Body of pancreas (tissue), 4 donors: ENCODE results near the gene DFFB.

Experiments used
- POLR2A ChIP-seq, 3 donors: fragments of 450-650 bp; IDR thresholded peaks; one replicate each; pipeline ENCODE4 v1.6.1; 2016; ENCODE audit warnings: antibody characterized with exemption in 3 of 3, mild to moderate bottlenecking in 2 of 3
- TF ChIP-seq, protein P1 (sequence below), 7 experiments: fragments of 450-650 bp in 4 of 7; fragments of 200-600 bp in 3 of 7; sonication (generic) in 3 of 7; IDR thresholded peaks; one replicate each; pipeline ENCODE4 v1.5.1; 2016 to 2019; ENCODE audit warnings: antibody characterized with exemption in 7 of 7

DNA sequence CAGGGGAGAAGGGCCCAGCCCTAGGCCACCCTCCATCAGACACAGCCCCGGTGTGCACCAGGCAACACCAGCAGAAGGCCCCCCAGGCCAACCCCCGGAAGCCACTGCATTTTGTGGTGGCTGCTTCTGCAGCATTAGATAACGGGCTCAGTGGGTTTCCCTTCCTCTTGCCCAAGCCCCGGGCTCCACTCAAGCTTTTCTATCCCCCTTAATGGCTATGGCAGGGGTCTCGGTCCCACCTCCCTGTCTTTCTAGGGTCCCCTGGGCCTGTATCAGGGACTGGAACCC is 23.9 kb downstream of the DFFB start:
- TF ChIP-seq, protein P1, sequence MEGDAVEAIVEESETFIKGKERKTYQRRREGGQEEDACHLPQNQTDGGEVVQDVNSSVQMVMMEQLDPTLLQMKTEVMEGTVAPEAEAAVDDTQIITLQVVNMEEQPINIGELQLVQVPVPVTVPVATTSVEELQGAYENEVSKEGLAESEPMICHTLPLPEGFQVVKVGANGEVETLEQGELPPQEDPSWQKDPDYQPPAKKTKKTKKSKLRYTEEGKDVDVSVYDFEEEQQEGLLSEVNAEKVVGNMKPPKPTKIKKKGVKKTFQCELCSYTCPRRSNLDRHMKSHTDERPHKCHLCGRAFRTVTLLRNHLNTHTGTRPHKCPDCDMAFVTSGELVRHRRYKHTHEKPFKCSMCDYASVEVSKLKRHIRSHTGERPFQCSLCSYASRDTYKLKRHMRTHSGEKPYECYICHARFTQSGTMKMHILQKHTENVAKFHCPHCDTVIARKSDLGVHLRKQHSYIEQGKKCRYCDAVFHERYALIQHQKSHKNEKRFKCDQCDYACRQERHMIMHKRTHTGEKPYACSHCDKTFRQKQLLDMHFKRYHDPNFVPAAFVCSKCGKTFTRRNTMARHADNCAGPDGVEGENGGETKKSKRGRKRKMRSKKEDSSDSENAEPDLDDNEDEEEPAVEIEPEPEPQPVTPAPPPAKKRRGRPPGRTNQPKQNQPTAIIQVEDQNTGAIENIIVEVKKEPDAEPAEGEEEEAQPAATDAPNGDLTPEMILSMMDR (IDR thresholded peaks at IDR 0.05) = no peak
- TF ChIP-seq POLR2A (IDR thresholded peaks at IDR 0.05) = no peak
